Activated CD4-positive, CD25-positive, alpha-beta regulatory T cell treated with anti-CD3 and anti-CD28 coated beads, Interleukin-2, amount 50 U/mL, for 16 hours (primary cell): ENCODE data around the gene C22orf42.
"Not testable (repeated sequence)": the region's sequence is repeated elsewhere in the genome, so short reads cannot be mapped to it uniquely, and the experiment has no call there.

Experiments
- DNase-seq: peaks from one replicate; pipeline ENCODE4 v3.0.0-alpha.2; 2020; ENCODE audit warnings: low read depth, low spot score

C22orf42 gene, protein sequence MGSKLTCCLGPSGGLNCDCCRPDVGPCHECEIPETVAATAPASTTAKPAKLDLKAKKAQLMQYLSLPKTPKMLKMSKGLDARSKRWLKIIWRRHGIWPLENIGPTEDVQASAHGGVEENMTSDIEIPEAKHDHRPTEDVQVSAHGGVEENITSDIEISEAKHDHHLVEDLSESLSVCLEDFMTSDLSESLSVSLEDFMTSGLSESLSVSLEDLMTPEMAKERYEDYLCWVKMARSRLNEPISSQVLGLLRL

DNA sequence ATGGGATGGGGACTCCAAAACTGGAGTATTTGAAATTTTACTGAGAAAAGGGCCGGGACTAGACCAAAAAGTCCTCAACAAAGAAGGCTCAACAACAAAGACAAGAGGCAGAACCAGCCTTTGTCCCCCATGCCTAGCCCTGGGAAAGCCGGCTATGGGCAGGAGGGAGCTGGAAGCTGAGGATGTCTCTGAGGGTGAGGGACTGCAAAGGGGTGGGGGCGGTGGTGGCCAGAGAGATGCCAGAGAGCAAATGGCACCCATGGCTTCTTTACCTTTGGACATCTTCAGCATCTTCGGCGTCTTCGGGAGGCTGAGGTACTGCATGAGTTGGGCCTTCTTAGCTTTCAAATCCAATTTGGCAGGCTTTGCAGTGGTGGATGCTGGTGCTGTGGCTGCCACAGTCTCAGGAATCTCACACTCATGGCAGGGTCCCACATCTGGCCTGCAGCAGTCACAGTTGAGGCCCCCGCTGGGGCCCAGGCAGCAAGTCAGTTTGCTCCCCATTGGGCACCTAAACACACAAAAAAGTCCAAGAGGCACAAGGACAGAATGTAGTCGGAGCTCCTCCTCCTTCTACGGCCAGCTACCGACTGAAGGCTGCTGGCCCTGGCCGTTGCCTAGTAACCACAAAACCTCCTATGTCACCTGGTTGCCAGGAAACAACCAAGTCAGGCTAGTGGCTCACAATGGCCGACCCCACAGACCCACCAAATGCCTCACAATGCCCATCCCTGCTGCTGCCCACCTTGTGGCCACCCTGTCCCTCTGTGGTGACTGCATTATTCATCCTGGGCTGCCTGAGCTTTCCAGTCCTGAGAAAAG lies at the start of gene C22orf42:
Gene C22orf42, minus strand, starts transcription at position 592 of the 822 bp plus-strand sequence. Its CDS starts 88 bp downstream, at position 504.
- DNase-seq, result no peak

- no peak for DNase-seq
Observed at GRCh38 chr22:32208681-32209080, 49.6 kb upstream of the C22orf42 start.

DNA sequence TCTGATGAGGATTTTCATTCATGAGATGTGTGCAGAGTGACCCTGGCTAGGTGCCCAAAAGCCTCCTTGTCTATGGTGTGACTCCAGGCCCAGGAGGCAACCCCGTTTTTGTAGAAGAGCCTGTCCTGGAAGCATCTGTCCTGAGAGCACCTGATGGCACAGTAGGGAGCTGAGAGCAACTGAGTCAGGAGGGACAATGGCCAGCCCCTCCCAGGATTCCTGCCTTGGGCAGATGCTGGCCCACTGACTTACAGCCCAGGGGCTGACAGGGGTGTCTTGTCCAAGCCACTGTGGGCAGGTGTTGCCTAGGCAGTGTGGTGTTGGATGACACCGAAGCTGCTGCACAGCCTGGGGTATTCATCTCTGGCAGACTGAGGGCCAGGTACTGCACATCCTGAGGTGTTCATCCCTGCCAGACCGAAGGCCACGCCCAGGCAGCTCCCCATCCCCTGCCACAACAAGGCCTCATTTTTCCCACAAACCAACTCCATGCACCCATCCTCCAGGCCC lies 48.9 kb upstream of the C22orf42 start:
- DNase-seq, result no peak

DNA sequence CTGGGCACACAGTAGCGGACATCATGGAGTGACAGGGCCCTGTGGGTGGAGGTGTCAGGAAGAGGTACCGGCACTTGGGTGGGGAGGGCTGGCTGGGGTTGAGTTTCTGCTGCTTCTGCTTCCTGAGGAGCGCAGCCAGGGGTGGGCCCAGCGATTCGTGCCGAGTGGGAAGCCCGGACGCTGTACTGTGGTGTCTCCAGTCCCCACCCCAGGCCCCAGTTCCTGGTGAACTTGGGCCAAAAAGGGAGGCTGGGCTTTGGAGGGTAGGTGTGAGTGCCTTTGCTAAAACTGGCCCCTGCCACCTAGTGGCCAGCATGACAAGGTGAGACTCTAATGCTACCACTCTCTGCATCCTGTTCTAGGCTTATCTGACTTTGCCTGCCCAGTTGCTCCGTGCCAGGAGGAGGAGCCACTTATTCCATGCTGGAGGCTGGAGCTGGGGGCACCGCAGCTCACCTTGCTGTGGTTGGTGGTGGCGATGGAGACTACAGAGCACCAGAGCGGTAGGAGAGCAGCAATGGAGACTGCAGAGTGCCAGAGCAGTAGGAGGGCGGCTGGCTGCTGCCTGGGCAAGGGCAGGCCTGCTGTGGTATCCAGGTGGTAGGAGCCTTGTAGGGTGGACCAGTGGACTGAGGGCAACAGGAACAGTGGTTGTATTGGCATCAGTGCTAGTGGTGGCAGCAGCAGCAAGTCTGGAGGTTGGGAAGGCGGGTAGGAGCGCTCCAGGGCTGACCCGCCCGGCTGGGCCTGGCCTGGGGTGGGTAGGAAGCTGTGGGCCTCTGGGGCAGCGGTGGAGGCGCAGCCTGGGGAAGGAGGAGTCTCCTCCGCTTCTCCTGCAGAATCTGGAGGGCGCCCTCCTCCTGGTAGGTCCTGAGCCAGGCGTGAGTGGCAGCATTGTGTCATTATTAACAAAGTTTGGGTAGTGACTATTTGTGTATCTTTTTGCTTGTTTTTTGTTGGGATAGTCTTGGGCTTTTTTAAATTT lies 48.0 kb upstream of the C22orf42 start:
- DNase-seq, result no peak

GRCh38 chr22:32205974-32206773 lies 47.1 kb upstream of the C22orf42 start:
- no peak for DNase-seq

- DNase-seq, result no peak
Observed at GRCh38 chr22:32204856-32205722, 46.0 kb upstream of the C22orf42 start, which contains the start of gene RFPL2. Gene RFPL2 (minus strand): TSS chr22:32205073. CDS start chr22:32202451, 2,622 bp downstream.

- no peak for DNase-seq
Observed at GRCh38 chr22:32204040-32204855, 45.1 kb upstream of the C22orf42 start.

GRCh38 chr22:32203181-32204039 lies 44.3 kb upstream of the C22orf42 start:
- DNase-seq, result no peak

GRCh38 chr22:32202539-32203180 lies 43.6 kb upstream of the C22orf42 start:
- no peak for DNase-seq

GRCh38 chr22:32202161-32202538 lies 43.0 kb upstream of the C22orf42 start:
- no peak for DNase-seq

- DNase-seq, result no peak
Observed at GRCh38 chr22:32200752-32201151, 41.6 kb upstream of the C22orf42 start.

DNA sequence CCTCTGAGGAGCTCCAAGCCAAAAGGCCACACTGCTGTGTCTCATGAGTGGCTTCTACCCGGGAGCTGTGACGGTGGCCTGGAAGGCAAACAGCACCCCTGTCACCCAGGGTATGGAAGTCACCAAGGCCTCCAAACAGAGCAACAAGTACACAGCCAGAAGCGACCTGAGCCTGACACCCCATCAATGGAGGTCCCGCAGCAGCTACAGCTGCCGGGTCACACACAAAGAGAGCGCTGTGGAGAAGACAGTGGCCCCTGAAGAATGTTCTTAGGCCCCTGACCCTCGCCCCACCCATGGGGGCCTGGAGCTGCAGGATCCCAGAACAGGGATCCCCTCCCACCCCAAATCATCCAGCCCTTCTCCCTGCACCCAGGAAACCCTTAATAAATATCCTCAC lies 40.9 kb upstream of the C22orf42 start:
- no peak for DNase-seq

- DNase-seq, result no peak
Observed at GRCh38 chr22:32199341-32199740, 40.2 kb upstream of the C22orf42 start.

DNA sequence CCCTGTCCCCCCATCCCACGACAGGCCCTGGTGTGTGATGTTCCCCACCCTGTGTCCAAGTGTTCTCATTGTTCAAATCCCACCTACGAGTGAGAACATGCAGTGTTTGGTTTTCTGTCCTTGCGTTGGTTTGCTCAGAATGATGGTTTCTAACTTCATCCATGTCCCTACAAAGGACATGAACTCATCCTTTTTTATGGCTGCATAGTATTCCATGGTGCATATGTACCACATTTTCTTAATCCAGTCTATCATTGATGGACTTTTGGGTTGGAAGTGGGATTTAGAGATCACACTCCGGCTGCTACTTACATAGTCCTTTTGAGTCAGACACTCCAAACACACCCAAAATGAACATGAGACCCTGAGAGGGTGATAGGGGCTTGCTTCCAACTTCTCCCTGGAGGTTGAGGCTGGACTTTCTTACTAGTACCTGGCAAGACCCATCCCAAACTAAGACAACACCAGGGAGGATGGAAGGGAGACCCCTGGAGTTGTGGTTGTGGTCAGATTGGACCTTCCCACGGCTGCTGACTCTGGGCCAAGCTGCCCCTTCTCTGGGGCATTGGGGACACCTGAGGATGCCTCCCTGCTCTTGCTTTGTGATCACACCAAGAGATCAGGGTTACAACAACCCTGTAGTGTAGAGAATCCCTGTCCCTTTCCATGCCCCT lies 38.6 kb upstream of the C22orf42 start:
- not testable (repeated sequence) for DNase-seq

- not testable (repeated sequence) for DNase-seq
Observed at GRCh38 chr22:32195900-32196299, 36.8 kb upstream of the C22orf42 start.

GRCh38 chr22:32193346-32193745 lies 34.2 kb upstream of the C22orf42 start:
- not testable (repeated sequence) for DNase-seq

- not testable (repeated sequence) for DNase-seq
Observed at GRCh38 chr22:32191021-32191420, 31.9 kb upstream of the C22orf42 start.
